ENCODE measurements around the gene GEMIN7. TPM values are rescaled to one million over a fixed set of nuclear protein-coding genes. Genes with fewer than 3 reads are reported as not detected.

The GEMIN7 gene
- total and polyA plus RNA-seq, 2 of the 13 experiments (the other 11 are each of a cell fraction or from before 2014, with no cell fraction given) = 24.1 to 30.6 TPM

DNA sequence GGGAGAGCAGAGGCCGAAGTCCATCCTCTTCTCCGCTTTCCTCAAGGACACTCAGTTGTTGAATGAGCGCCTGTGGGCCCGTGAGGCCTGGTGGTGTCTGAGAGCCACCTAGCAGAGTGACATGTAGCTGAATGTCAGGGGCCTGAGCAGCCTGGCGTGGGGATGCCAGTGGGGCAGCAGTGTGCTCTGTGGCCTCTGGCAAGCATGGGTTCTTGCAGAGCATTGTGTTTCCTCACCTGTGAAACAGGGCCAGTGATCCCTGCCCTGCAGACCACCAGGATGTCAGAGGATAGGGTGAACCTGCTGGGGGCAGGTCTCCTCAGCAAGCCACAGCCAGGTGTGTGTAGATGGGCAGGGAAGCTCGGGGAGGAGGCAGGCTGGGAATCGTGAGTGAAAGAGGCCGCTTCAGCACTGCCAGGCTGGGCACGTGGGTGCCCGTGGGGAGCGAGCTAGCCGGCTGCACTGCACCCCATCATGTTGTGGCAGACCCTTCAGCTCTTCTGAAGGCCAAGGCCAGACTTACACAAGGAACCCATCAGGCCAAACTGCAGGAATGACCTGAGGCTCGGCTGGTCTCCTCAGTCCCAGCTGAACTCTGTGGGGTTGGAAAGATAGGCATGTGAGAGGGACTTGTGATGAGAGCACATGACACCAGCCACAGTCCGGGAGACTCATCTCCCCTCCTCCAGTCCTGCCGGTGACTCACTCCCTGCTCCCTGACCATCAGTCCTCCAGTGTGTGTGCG lies 18.9 kb downstream of the GEMIN7 start (continued):
- TF ChIP-seq, protein P1, sequence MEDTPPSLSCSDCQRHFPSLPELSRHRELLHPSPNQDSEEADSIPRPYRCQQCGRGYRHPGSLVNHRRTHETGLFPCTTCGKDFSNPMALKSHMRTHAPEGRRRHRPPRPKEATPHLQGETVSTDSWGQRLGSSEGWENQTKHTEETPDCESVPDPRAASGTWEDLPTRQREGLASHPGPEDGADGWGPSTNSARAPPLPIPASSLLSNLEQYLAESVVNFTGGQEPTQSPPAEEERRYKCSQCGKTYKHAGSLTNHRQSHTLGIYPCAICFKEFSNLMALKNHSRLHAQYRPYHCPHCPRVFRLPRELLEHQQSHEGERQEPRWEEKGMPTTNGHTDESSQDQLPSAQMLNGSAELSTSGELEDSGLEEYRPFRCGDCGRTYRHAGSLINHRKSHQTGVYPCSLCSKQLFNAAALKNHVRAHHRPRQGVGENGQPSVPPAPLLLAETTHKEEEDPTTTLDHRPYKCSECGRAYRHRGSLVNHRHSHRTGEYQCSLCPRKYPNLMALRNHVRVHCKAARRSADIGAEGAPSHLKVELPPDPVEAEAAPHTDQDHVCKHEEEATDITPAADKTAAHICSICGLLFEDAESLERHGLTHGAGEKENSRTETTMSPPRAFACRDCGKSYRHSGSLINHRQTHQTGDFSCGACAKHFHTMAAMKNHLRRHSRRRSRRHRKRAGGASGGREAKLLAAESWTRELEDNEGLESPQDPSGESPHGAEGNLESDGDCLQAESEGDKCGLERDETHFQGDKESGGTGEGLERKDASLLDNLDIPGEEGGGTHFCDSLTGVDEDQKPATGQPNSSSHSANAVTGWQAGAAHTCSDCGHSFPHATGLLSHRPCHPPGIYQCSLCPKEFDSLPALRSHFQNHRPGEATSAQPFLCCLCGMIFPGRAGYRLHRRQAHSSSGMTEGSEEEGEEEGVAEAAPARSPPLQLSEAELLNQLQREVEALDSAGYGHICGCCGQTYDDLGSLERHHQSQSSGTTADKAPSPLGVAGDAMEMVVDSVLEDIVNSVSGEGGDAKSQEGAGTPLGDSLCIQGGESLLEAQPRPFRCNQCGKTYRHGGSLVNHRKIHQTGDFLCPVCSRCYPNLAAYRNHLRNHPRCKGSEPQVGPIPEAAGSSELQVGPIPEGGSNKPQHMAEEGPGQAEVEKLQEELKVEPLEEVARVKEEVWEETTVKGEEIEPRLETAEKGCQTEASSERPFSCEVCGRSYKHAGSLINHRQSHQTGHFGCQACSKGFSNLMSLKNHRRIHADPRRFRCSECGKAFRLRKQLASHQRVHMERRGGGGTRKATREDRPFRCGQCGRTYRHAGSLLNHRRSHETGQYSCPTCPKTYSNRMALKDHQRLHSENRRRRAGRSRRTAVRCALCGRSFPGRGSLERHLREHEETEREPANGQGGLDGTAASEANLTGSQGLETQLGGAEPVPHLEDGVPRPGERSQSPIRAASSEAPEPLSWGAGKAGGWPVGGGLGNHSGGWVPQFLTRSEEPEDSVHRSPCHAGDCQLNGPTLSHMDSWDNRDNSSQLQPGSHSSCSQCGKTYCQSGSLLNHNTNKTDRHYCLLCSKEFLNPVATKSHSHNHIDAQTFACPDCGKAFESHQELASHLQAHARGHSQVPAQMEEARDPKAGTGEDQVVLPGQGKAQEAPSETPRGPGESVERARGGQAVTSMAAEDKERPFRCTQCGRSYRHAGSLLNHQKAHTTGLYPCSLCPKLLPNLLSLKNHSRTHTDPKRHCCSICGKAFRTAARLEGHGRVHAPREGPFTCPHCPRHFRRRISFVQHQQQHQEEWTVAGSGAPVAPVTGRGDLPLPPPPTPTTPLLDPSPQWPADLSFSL (CRISPR knock-in tag; IDR thresholded peaks at IDR 0.05) = 0 out of 2 replicates have a peak, but pooled peaks have one; percentile 40
- no peak for TF ChIP-seq HMGA1 (CRISPR knock-in tag; conservative IDR thresholded peaks at IDR 0.05)
- peak; percentile 17; the same call in 1 of the 2 replicates for TF ChIP-seq PITX1 (CRISPR knock-in tag; IDR thresholded peaks at IDR 0.05)
- TF ChIP-seq, protein P2, sequence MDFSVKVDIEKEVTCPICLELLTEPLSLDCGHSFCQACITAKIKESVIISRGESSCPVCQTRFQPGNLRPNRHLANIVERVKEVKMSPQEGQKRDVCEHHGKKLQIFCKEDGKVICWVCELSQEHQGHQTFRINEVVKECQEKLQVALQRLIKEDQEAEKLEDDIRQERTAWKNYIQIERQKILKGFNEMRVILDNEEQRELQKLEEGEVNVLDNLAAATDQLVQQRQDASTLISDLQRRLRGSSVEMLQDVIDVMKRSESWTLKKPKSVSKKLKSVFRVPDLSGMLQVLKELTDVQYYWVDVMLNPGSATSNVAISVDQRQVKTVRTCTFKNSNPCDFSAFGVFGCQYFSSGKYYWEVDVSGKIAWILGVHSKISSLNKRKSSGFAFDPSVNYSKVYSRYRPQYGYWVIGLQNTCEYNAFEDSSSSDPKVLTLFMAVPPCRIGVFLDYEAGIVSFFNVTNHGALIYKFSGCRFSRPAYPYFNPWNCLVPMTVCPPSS (IDR thresholded peaks at IDR 0.05) = no peak
- TF ChIP-seq SIN3A (IDR thresholded peaks at IDR 0.05; ENCODE audit: borderline replicate concordance, low read depth, low read length) = no peak
- TF ChIP-seq AGO2 (optimal IDR thresholded peaks at IDR 0.05; ENCODE audit: low read depth, low read length) = peak; percentile 2
- no peak; the same call in 1 of the 2 replicates for TF ChIP-seq ZMAT3 (CRISPR knock-in tag; conservative IDR thresholded peaks at IDR 0.05)
- no peak for TF ChIP-seq ZNF660 (CRISPR knock-in tag; IDR thresholded peaks at IDR 0.05; ENCODE audit: borderline replicate concordance, low read depth)
- TF ChIP-seq ZFY (CRISPR knock-in tag; IDR thresholded peaks at IDR 0.05) = peak; percentile 73
- no peak for TF ChIP-seq MEF2D (CRISPR knock-in tag; IDR thresholded peaks at IDR 0.05)
- TF ChIP-seq FOXK2 (IDR thresholded peaks at IDR 0.05) = no peak
- TF ChIP-seq, protein P3, sequence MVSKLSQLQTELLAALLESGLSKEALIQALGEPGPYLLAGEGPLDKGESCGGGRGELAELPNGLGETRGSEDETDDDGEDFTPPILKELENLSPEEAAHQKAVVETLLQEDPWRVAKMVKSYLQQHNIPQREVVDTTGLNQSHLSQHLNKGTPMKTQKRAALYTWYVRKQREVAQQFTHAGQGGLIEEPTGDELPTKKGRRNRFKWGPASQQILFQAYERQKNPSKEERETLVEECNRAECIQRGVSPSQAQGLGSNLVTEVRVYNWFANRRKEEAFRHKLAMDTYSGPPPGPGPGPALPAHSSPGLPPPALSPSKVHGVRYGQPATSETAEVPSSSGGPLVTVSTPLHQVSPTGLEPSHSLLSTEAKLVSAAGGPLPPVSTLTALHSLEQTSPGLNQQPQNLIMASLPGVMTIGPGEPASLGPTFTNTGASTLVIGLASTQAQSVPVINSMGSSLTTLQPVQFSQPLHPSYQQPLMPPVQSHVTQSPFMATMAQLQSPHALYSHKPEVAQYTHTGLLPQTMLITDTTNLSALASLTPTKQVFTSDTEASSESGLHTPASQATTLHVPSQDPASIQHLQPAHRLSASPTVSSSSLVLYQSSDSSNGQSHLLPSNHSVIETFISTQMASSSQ (IDR thresholded peaks at IDR 0.05; ENCODE audit: low read depth) = no peak
- TF ChIP-seq, protein P3 (CRISPR knock-in tag; IDR thresholded peaks at IDR 0.05; ENCODE audit: borderline replicate concordance) = no peak
- TF ChIP-seq, protein P4, sequence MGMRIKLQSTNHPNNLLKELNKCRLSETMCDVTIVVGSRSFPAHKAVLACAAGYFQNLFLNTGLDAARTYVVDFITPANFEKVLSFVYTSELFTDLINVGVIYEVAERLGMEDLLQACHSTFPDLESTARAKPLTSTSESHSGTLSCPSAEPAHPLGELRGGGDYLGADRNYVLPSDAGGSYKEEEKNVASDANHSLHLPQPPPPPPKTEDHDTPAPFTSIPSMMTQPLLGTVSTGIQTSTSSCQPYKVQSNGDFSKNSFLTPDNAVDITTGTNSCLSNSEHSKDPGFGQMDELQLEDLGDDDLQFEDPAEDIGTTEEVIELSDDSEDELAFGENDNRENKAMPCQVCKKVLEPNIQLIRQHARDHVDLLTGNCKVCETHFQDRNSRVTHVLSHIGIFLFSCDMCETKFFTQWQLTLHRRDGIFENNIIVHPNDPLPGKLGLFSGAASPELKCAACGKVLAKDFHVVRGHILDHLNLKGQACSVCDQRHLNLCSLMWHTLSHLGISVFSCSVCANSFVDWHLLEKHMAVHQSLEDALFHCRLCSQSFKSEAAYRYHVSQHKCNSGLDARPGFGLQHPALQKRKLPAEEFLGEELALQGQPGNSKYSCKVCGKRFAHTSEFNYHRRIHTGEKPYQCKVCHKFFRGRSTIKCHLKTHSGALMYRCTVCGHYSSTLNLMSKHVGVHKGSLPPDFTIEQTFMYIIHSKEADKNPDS (CRISPR knock-in tag; IDR thresholded peaks at IDR 0.05) = no peak
- TF ChIP-seq ZNF790 (CRISPR knock-in tag; IDR thresholded peaks at IDR 0.05; ENCODE audit: borderline replicate concordance) = no peak
